Frontal cortex (tissue), 4 donors: ENCODE data around the gene MCAT. TPM values are rescaled to one million over a fixed set of nuclear protein-coding genes. Genes with fewer than 3 reads are reported as not detected.

Experiments
- DNase-seq, 2 donors: peaks; one replicate each; pipeline ENCODE4 v3.0.0; 2012; ENCODE audit warnings: low spot score in 2 of 2
- FAIRE-seq: peaks from 2 replicates; lab custom pipeline; 2012; peaks lifted over from hg19 to GRCh38; lab: Jason Lieb, UNC
- total RNA-seq: library from RNA; depleted of rRNA; stranded (reverse); fragments of >200 nt; gene quantifications from one replicate; pipeline ENCODE4 v1.2.3, GENCODE V29; 2014
- donor health status: control.
- donor health status: control.
- donor health status: control.

MCAT gene, protein sequence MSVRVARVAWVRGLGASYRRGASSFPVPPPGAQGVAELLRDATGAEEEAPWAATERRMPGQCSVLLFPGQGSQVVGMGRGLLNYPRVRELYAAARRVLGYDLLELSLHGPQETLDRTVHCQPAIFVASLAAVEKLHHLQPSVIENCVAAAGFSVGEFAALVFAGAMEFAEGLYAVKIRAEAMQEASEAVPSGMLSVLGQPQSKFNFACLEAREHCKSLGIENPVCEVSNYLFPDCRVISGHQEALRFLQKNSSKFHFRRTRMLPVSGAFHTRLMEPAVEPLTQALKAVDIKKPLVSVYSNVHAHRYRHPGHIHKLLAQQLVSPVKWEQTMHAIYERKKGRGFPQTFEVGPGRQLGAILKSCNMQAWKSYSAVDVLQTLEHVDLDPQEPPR
- 13.9 TPM for total RNA-seq

DNA sequence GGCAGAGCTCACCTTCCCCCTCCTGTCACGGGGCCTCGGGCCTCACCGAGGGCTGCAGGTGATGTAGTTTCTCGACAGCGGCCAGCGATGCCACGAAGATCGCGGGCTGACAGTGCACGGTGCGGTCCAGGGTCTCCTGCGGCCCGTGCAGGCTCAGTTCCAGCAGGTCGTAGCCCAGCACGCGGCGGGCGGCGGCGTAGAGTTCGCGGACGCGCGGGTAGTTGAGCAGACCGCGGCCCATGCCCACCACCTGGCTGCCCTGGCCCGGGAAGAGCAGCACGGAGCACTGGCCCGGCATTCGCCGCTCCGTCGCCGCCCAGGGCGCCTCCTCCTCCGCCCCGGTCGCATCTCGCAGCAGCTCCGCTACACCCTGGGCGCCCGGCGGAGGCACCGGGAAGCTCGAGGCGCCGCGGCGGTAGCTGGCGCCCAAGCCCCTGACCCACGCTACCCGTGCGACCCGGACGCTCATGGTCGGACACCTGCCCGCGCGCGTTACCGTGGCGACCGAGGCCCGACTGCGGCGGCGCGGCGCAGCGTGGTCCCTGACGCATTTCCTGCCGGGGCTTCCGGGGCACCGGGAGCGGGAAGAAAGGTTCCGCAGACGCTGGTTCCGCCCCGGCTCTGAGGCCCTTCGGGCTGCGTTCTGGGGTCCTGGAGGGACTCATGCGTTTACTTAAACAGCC lies at the start of gene MCAT:
Gene MCAT, minus strand, starts transcription at position 519 of the 683 bp plus-strand sequence. Its CDS starts 50 bp downstream, at position 469.
- FAIRE-seq: no peak
- DNase-seq: peak; percentile 90 to 92

DNA sequence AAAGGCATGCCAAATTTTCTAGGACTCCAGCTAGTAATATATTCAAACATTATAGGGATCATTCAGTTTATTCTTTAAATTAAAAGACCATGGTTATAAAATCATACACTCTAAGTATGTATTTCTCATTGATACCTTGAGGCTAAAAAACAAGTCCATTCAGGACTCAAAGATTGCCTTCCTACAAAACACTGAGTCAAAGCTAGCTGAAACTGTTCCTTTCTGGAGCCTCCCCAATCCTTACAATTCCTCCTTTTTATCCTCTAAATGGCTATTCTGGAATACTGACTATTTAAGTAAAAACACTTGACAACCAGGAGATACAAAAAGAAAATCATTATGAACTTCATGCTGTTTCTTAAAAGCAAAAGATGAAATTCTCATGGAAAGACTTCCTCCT lies 48.6 kb upstream of the MCAT start:
- no peak for DNase-seq

DNA sequence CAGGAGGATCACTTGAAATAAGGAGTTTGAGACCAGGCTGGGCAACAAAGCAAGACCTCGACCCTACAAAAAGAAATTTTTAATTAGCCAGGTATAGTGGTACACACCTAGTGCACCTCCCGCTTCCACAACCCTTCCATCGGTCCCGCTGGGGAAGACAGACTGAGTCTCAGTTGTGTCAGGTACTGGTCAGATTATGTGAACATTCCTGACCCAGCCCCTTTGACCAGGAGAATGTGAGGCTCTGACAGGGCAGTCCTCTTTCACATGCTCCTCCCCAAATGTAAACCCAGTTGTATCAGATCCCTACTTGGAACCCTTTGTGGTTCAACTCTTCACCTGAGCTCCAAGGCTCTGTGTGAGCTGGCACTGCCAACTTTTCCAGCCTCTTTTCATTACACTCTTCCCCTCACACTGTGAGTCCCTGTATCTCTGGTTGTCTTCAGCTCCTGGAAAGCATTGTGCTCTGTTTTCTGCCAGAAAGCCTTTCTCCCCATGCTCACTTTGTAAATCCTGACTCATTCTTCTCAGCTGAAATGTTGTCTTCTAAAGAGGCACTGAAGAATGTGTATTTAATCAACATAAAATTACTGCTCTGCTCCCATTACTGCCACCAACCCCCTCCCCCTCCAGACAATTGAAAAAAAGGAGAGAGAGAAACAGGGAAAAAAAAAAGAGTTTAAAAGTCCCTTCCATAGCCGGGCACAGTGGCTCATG lies 45.8 kb upstream of the MCAT start:
- DNase-seq (no peak), FAIRE-seq (no peak)

More for the DNA sequence above, 48.6 kb upstream of the MCAT start:
- FAIRE-seq: no peak

DNA sequence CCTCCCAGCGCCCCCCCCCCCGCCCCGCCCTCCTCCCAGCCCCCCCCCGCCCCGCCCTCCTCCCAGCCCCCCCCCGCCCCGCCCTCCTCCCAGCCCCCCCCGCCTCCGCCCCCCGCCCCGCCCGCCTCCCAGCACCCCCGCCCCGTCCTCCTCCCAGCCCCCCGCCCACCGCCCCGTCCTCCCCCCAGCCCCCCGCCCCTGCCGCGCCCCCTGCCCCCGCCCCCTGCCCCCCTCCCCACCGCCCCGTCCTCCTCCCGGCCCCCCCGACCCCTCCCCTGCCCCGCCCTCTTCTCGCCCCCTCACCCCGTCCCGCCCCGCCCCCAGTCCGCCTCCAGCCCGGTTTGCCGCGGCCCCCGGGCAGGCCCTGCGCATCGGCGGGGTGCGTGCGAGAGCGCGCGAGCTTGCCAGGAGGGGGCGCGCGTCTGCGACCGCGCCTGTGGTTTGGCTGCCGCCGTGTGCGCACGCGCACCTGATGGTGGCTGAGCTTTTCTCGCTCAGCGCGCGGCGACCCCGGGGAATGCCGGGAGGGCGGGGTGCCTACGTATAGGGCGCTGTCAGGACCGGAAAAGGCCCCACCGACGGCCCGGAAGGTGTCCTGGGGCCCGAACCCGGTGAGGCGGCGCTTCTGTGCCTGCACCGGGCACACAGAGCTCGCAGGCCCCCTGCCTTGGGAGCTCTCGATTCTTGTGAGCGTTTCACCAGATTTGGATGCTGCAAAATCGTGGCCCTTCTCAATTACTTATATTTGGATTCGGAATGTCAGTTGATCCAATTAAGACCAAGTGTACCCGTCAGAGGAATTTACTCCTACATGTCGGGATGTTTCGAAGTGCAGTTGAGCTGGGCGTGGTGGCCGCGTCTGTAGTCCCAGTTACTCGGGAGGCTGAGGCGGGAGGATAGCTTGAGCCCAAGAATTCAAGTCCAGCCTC lies 44.2 kb upstream of the MCAT start:
- no peak for FAIRE-seq
- DNase-seq: peak; percentile 96 to 97

DNA sequence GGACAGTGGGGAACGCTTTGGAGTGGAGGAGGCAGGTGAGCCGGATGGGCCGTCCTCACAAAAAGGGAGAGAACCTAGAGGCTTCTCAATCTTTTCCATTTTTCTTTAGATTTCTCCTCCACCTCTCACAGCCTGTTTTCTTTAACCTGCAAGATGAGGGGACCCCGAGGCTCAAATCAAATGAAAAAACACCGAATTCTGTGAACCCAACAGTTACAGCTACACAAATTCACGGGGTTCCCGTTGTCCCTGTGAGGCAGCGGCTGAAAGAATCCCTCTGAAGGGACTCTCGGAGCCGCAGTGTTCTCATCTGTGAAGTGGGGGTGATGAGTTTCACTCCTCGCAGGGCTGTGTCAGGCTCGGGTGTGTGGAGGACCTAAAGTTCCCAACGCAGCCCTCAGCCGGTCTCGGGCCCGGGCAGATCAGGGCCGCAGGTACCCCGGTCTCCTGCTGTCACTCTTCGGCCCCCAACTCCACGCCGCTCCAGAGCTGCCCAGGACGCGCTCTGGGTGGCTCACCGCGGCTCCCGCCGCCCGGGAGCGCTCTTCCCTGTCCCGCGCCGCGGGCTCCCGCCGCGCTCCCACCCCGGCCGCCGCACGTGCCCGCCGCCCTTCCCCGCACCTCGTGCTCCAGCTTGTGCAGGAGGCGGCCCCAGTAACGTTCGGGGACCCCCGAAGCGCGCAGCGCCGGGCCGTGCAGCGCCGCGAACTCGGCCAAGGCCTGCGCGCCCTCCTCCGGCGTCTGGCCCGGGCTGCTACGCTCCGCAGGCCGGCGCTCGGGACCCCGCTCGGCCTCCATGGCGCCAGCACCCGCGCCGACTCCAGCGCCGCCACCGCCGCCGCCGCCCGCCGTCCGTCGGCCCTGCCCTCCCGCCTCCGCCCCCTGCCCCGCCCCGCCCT lies 43.3 kb upstream of the MCAT start, which contains the start of gene TTLL12:
Gene TTLL12, minus strand, starts transcription at position 863 of the 899 bp plus-strand sequence. Its CDS starts 65 bp downstream, at position 798.
- DNase-seq (peak; percentile 85 to 91), FAIRE-seq (no peak)

DNA sequence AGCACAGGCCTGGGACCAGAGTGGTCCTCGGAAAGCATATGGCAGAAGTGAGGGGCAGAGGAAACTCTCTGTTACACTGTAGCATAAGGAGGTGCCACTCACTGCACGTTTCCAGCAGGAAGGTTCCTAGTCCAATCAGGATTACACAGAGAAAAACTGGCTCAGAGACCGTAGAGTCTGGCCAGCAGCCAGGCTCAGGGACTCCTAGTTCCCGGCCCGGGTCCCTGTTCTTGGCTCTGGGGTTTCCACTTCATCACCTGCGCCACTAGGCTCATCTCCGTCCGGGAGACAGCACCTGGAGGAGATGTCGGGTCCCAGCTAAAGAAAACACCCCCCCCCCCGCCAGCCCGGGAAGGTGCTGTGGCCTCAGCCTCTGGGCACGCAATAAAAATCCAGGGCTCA lies 42.7 kb upstream of the MCAT start:
- DNase-seq (peak in 1 of 2 donors; percentile 57), FAIRE-seq (no peak)

DNA sequence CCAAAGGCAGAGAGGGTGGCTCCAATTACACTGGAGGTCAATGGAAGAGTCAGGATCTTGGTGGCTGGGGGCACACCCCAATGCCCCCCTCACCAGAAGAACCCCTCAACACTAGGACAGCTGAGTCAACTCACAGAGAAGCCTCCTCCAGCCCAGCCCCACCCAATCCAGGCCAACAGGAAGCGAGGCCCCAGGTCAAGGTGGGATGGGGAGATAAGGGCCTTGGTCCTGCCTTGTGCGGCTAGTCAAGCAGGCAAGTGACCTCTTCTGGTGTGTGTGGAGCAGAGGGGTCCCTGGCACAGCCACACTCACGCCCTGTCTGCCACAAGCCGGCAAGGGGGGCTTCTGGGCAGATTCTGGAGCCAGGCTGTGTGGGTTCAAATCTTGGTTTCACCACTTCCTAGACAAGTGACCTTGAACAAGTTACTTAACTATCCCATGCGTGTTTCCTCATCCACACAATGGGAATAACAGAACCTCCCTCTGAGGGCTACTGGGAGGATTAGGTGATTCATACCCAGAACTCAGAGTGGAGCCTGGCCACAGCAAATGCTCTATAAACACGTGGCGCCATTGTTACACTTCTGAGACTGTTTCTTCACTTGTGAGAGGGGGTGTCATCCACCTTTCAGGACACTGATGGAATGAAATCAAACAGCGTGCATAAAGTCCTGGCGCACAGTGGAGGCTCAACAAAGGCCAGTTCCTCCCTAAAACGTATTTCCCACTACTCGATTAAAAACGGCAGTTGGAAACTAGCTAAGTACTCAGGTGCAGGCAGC lies 40.5 kb upstream of the MCAT start:
- no peak for FAIRE-seq

DNA sequence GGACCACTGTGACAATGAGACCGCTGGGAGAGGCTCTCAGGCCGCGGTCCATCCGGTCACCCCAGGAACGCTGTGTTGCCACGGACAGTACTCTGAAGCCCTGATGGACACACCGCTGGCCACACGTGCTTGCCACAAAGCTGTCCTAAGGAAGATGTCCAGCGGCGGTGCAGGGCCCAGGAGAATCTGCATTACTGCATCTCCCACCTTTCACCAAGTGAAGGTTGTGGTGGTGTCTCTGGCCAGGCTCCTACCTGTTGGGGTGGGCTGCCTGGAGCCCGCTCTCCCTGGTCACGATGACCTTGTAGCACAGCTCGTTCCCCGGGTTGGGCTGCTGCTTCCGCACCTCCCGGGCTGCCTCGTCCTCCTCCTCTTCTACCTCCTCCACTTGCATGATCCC lies 39.5 kb upstream of the MCAT start:
- FAIRE-seq (no peak), DNase-seq (no peak)

More for the DNA sequence above, 40.5 kb upstream of the MCAT start:
- DNase-seq: no peak

DNA sequence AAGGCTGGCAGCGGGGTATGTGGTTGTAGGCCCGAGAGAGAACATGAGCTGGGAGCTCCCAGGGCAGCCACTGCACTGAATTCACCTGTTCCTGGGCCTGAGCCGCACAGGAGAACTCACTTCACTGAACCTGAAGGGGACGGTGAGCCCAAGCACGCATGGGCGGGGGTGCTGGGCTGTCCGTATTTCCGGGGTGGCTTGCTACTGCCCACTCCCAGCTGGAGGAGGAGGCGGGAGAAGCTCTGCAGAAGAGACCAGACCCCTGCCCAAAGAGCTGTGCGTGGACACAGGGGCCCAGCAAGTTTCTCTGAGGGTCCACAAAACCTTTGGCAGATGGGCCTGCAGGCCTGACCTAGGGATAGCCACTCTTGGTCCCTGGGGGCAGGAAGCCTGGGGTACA lies 38.9 kb upstream of the MCAT start:
- no peak for DNase-seq
- FAIRE-seq: no peak

DNA sequence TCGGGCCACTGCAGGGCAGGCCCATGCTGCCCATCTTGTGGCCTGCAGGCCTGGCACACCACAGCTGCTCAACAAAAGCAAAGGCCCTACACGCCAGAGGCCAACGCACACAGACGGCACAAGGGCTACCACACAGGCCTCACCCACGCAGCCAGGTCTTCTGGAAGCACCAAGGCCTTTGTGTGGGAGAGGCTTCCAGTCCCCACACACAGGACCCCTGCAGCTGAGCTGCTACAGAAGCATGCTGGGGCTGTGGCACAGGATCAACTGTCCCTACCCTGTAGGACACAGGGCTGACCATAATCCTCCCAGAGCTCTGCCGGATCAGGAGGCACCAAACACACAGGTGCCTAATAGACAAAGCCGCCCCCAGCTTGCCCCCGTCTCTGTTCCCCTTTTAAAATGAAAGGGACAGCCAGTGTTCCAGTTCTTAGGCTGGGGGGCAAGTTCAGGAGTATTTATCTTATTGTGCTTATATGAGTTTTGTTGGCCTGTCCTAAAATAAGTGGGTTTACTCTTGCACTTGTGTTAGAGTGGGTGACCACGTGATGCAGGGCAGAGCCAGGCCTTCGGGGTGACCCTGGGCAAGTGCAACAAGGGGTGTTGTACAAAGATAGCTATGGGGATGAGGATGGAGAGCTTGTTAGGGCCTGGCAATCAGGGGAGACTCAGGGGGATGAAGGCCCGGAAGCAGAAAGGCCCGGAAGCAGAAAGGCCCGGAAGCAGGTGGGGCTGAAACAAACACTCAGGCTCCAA lies 38.3 kb upstream of the MCAT start:
- FAIRE-seq (no peak), DNase-seq (no peak)

DNA sequence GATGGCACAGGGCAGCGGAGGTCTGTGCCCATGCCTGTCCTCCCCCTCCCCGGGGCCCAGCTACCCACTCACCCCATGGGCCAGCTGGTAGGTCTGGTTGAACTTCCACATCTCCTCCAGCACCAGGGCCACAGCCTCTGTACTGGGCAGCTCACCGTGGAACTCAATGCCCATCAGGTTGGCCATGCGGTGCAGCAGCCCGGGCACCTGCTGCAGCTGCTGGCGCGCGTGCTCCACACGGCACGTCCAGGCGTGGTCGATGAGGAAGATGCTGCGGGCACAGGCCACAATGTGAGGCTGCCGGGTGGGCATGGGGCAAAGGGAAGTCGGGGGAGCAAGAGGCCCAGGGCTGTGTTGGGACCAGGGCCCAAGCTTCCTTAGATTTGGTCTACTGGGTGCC lies 37.5 kb upstream of the MCAT start:
- no peak for FAIRE-seq
- no peak for DNase-seq

DNA sequence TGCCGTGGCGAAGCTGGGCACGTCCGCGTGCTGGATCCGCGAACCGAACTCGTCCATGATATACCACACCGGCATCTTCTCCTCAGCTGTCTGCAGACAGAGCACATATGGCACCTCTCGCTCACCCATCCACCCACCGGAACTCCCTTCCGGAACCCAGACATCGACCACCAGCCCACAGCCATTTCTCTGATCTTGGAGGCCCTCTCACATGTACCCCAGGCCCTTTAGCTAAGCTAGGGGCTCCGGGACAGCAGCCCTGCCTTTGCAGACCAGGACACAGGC lies 36.7 kb upstream of the MCAT start:
- FAIRE-seq (no peak), DNase-seq (no peak)

DNA sequence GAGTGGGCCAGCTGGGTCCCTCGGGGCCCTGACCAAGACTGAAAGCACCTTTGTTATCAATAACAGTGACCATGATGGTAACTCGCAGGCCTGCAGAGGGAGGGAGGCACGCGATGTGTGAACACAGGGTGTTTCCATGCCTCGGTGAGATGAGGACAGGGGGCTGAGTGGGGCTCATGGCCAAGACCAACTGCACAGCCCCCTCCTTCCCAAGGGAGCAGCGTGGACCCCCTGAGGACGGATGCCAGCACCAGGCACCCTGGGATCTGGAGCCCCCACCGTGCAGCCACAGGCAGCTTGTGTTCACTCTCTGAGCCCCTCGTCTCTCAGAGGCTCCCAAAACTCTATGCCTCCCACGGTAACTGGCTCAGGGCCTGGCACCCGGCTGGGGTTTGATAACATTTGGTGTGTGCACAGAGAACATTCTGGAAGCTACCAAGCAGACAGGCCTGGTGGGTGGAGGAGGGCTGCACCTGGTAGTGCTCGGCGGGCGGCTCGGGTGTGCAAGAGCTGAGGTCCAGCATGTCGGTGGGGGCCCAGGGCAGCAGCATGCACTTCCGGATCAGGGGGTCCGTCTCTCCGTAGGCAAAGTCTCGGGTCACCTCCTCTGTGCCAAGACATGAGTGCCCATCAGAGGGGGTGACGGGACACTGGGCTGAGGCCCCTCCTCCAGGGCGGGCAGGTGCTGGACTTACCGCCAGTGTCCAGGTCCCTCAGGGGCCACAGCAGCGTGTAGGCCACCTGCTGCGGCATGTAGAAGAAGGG lies 36.1 kb upstream of the MCAT start:
- DNase-seq (no peak), FAIRE-seq (no peak)

DNA sequence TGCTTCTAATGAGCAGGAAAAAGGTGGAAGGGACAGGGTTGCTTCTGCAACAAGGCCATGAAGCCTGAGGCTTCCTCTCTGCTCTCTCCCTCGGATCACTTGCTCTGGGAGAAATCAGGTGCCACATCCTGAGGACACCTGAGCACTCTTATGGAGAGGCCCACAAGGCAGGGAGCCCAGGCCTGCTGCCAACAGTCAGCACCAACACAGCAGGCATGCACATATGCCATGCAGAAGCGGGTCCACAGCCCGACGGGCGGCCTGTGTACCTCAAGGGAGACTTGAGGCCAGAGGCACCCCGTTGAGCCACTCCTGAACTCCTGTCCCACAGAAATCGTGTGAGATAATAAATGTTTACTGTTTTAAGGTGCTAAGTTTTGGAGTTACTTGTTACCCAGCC lies 34.3 kb upstream of the MCAT start:
- no peak for FAIRE-seq

DNA sequence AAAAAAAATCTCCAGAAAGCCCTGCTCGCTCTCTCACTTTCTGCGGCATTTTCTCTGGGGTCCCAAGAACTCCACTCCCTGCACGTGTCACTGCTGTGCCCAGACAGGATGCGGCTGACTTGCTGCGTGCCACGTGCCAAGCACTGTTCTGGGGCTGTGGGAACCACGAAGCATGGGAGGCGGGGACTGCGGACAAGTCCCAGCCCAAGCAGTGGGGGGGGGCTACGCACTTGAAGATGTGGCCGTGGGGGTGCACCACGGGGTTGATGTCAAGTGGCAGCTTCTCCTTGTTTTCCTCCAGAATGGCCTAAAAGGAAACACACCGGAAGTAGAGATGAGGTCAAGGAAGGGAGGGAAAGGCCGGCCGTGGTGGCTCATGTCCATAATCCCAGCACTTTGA lies 32.9 kb upstream of the MCAT start:
- DNase-seq: no peak
- FAIRE-seq: no peak

More for the DNA sequence above, 34.3 kb upstream of the MCAT start:
- DNase-seq: no peak

DNA sequence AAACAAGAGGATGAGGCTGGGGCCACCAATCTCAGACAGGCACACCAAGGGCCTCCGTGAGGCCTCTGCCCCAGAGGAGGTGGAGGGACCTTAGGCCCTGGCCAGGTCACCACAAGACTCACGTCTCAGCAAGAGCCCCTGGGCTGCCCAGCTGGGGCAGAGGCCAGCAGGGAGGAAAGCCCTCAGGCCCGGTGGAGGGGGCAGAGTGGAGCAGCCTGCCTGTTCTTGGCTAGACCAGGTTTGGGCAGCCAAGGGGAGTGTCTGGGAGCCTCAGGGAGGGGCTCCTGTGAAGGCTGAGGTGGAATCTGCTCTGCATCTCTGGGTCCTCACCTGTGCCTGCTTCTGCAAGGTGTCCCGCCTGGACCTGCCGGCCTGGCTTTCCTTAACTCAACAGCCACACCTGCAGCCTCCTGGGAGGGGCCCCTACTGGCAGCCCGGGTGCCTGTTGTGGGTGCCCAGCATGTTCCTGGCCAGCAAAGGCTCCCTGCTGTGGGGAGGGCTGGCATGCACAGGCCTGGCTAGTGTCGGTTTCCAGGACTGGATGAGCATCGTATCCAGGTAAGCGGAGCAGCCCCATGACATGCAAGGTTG lies 31.8 kb upstream of the MCAT start:
- no peak for FAIRE-seq
- no peak for DNase-seq
